ENCODE data around the gene ALS2. TPM values are rescaled to one million over a fixed set of nuclear protein-coding genes. Genes with fewer than 3 reads are reported as not detected.

ALS2 gene
- total RNA-seq, 4 donors from 2014 or later = 20.4 to 33.8 (median 29.2) TPM

GRCh38 chr2:201751566-201751965 is 29.2 kb downstream of the ALS2 start:
- H3K27me3 ChIP-seq = no peaks in the 10 kb centered on the region
- no peak for DNase-seq
- no peaks in the 10 kb centered on the region for H3K9me3 ChIP-seq
- no peak overlapping the region for H3K4me3 ChIP-seq
- TF ChIP-seq, protein P1, sequence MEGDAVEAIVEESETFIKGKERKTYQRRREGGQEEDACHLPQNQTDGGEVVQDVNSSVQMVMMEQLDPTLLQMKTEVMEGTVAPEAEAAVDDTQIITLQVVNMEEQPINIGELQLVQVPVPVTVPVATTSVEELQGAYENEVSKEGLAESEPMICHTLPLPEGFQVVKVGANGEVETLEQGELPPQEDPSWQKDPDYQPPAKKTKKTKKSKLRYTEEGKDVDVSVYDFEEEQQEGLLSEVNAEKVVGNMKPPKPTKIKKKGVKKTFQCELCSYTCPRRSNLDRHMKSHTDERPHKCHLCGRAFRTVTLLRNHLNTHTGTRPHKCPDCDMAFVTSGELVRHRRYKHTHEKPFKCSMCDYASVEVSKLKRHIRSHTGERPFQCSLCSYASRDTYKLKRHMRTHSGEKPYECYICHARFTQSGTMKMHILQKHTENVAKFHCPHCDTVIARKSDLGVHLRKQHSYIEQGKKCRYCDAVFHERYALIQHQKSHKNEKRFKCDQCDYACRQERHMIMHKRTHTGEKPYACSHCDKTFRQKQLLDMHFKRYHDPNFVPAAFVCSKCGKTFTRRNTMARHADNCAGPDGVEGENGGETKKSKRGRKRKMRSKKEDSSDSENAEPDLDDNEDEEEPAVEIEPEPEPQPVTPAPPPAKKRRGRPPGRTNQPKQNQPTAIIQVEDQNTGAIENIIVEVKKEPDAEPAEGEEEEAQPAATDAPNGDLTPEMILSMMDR (IDR thresholded peaks at IDR 0.05) = no peak
- TF ChIP-seq POLR2A (IDR thresholded peaks at IDR 0.05) = no peak
- H3K4me1 ChIP-seq = no peaks in the 10 kb centered on the region
- no peak overlapping the region for H3K27ac ChIP-seq
- peaks cover 0 to 27% (median 0%) of the 10 kb centered on the region in 3 donors for H3K36me3 ChIP-seq

DNA sequence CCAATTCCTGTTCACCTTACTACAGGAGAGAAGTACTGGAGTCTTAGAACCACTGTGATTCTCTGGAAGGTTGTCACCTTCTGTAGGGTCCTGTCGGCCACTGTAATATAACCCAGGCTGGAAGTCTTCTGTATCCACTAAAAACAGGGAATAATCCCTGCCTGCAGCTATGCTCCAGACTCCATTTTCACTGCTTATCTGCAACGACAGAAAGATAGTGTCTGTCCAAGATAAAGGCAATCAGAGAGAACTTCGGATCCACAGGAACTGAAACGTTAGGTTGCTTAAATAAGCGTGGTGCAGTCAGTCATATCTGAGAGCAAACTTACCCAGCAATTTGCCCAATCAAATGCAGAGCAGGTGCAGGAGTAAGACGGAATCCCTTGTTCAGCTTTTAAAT is 34.2 kb downstream of the ALS2 start:
- H3K9me3 ChIP-seq = no peaks in the 10 kb centered on the region
- TF ChIP-seq, protein P1 (IDR thresholded peaks at IDR 0.05) = no peak
- no peak for TF ChIP-seq POLR2A (IDR thresholded peaks at IDR 0.05)
- peaks cover 0 to 55% (median 0%) of the 10 kb centered on the region in 3 donors for H3K36me3 ChIP-seq
- H3K27me3 ChIP-seq = no peaks in the 10 kb centered on the region
- no peak for DNase-seq
- H3K27ac ChIP-seq = no peak overlapping the region
- H3K4me1 ChIP-seq = no peaks in the 10 kb centered on the region
- no peak overlapping the region for H3K4me3 ChIP-seq

DNA sequence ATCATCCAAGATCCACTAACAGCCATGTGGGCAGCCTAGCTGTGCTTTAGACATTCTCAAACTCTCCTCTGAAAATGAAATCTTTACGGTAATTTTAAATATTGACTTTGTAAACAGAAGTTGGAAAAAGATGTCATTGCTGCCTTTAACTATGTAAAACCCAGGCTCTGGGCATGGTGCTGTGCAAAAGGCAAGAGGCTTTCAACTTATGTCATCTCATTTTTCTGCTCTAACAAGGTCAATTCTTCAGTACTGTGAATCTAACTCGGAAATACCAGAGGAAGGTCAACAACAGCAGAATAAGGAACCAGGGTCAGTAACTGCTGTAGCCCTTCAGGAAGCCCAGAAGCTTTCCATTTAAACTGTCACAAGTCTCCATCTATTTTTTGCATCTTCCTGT is 45.2 kb downstream of the ALS2 start:
- Histone ChIP-seq H3K4me1 (no peaks in the 10 kb centered on the region), H3K27ac (no peak overlapping the region), H3K27me3 (no peaks in the 10 kb centered on the region), H3K36me3 (peaks cover 0 to 56% (median 0%) of the 10 kb centered on the region in 3 donors), H3K9me3 (no peaks in the 10 kb centered on the region), H3K4me3 (no peak overlapping the region)
- TF ChIP-seq, protein P1 (IDR thresholded peaks at IDR 0.05) = no peak
- TF ChIP-seq POLR2A (IDR thresholded peaks at IDR 0.05) = no peak
- no peak for DNase-seq

- TF ChIP-seq, protein P1 (IDR thresholded peaks at IDR 0.05) = no peak
- no peak for TF ChIP-seq POLR2A (IDR thresholded peaks at IDR 0.05)
- no peak overlapping the region for H3K27ac ChIP-seq
- H3K9me3 ChIP-seq = no peaks in the 10 kb centered on the region
- no peak overlapping the region for H3K4me3 ChIP-seq
- no peaks in the 10 kb centered on the region for H3K27me3 ChIP-seq
- H3K36me3 ChIP-seq = peaks cover 0 to 57% (median 0%) of the 10 kb centered on the region in 3 donors
- no peak for DNase-seq
- H3K4me1 ChIP-seq = no peaks in the 10 kb centered on the region
Measured at GRCh38 chr2:201734111-201734510, 46.6 kb downstream of the ALS2 start.

GRCh38 chr2:201733544-201733943 is 47.2 kb downstream of the ALS2 start:
- no peaks in the 10 kb centered on the region for H3K27me3 ChIP-seq
- H3K36me3 ChIP-seq = peaks cover 0 to 57% (median 0%) of the 10 kb centered on the region in 3 donors
- no peak for TF ChIP-seq POLR2A (IDR thresholded peaks at IDR 0.05)
- TF ChIP-seq, protein P1 (IDR thresholded peaks at IDR 0.05) = no peak
- DNase-seq = no peak
- H3K9me3 ChIP-seq = no peaks in the 10 kb centered on the region
- H3K4me1 ChIP-seq = no peaks in the 10 kb centered on the region
- H3K27ac ChIP-seq = no peak overlapping the region
- no peak overlapping the region for H3K4me3 ChIP-seq
